Kidney (tissue), 14 donors: ENCODE measurements around the gene TESPA1. TPM values are rescaled to one million over a fixed set of nuclear protein-coding genes. Genes with fewer than 3 reads are reported as not detected.

Experiments used
- DNase-seq, 5 donors: peaks; one replicate each; pipeline ENCODE4 v3.0.0-alpha.2; 2013 to 2020
- FAIRE-seq: peaks from 2 replicates; lab custom pipeline; 2012; peaks lifted over from hg19 to GRCh38; lab: Jason Lieb, UNC
- H3K27ac ChIP-seq, 2 donors: one replicate each; pipeline ENCODE4 v1.7.0; 2013; ENCODE audit warnings: low read depth in 2 of 2, low read length in 2 of 2, inconsistent platforms in 1 of 2
- H3K27me3 ChIP-seq: one replicate; pipeline ENCODE4 v1.7.1; 2013; ENCODE audit warnings: low read length, inconsistent platforms; ENCODE audit not compliant: control insufficient read depth, insufficient read depth
- H3K36me3 ChIP-seq, 3 donors: one replicate each; pipeline versions ENCODE4 v1.7.0 to v1.7.1; 2013; ENCODE audit warnings: low read length in 3 of 3, control low read depth in 1 of 3, inconsistent platforms in 1 of 3; ENCODE audit not compliant: insufficient read depth in 3 of 3, control insufficient read depth in 2 of 3
- H3K4me1 ChIP-seq, 3 donors: one replicate each; pipeline versions ENCODE4 v1.7.0 to v1.7.1; 2013; ENCODE audit warnings: low read length in 3 of 3, inconsistent platforms in 1 of 3, low read depth in 1 of 3; ENCODE audit not compliant: control insufficient read depth in 2 of 3, insufficient read depth in 2 of 3
- H3K4me3 ChIP-seq, 3 donors: one replicate each; pipeline versions ENCODE4 v1.7.0 to v1.8.1; 2013; ENCODE audit warnings: low read length in 3 of 3, control low read depth in 1 of 3, inconsistent platforms in 1 of 3
- H3K9ac ChIP-seq, 3 donors: one replicate each; pipeline versions ENCODE4 v1.7.0 to v1.7.1; 2013; ENCODE audit warnings: low read length in 3 of 3, control low read depth in 1 of 3, inconsistent platforms in 1 of 3
- H3K9me3 ChIP-seq, 3 donors: one replicate each; pipeline versions ENCODE4 v1.7.0 to v1.7.1; 2013; ENCODE audit warnings: low read length in 3 of 3, control low read depth in 1 of 3, inconsistent platforms in 1 of 3; ENCODE audit not compliant: control insufficient read depth in 2 of 3, insufficient read depth in 1 of 3
- CTCF ChIP-seq: IDR thresholded peaks from 3 replicates; pipeline ENCODE4 v1.5.1; 2012; ENCODE audit warnings: mild to moderate bottlenecking, moderate library complexity, borderline replicate concordance; ENCODE audit not compliant: insufficient read depth; ENCODE audit errors: extremely low read depth
- intact Hi-C: fragments of 100-400 bp; cut with DNase I; formaldehyde crosslinking; loops from one replicate; pipeline ENCODE4 v1.11.1; 2022
- polyA plus RNA-seq: library from polyadenylated mRNA; stranded (reverse); fragments of 350-450 nt; fragmentation: Illumina TruSeq; extraction: RNeasy Lipid Tissue Mini Kit (QIAGEN cat#74804); gene quantifications from one replicate; pipeline ENCODE4 v1.2.3, GENCODE V29; 2014; ENCODE audit warnings: low read depth, low replicate concordance; ENCODE audit not compliant: insufficient read depth
- total RNA-seq: library from RNA; stranded (reverse); fragmentation: NEBNext Ultra II Directional; extraction: Animal tissue kit (Norgen Biotek cat#: 25700); gene quantifications from one replicate; pipeline ENCODE4 v1.2.1, GENCODE V29; 2021
- donor health status: control.
- donor health status: control.
- donor health status: control.
- donor health status: control.
- donor health status: control.
- donor health status: DM: yes; HTN: yes; CAD: no.
- donor health status: Normal renal cell carcinoma (clear cell type).

Gene TESPA1
- total and polyA plus RNA-seq, 2 donors from 2014 or later, result 4.9 TPM; not detected in 1

- Histone ChIP-seq H3K9me3 (no peaks in the 10 kb centered on the region), H3K9ac (no peak overlapping the region), H3K27ac (no peak overlapping the region), H3K27me3 (no peaks in the 10 kb centered on the region), H3K4me3 (no peak overlapping the region), H3K36me3 (no peaks in the 10 kb centered on the region), H3K4me1 (no peaks in the 10 kb centered on the region)
- DNase-seq, result no peak
- no peak for TF ChIP-seq CTCF
- intact Hi-C loops, result no loop called here
- no peak for FAIRE-seq
These were observed 7.4 kb downstream of the TESPA1 start for GRCh38 chr12:54977155-54977554.

GRCh38 chr12:54975875-54976274, 8.7 kb downstream of the TESPA1 start:
- Histone ChIP-seq H3K4me1 (no peaks in the 10 kb centered on the region), H3K9me3 (no peaks in the 10 kb centered on the region), H3K27me3 (no peaks in the 10 kb centered on the region), H3K4me3 (no peak overlapping the region), H3K36me3 (no peaks in the 10 kb centered on the region), H3K9ac (no peak overlapping the region), H3K27ac (no peak overlapping the region)
- peak in 1 of 5 donors; percentile 9 for DNase-seq
- intact Hi-C loops, result no loop called here
- FAIRE-seq, result no peak
- no peak for TF ChIP-seq CTCF

DNA sequence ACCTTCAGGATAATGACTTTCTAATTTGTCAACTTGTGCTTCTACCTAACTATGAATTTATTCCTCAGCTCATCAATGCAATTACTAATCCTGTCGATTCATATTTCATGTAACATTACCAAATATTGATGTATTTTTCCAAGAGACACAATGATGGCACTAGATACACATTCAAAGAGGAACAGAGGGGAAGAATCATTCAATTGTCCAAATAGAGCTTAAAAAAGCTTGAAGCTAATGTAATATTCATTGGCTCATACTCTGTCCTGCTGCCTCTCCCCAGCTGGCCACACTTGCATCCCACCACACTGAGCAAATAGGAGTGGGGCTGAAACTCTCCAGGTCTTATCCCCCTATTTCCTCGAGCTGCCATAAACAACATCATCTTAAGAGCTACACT, 9.3 kb downstream of the TESPA1 start:
- Histone ChIP-seq H3K27me3 (no peaks in the 10 kb centered on the region), H3K27ac (no peak overlapping the region), H3K4me1 (no peaks in the 10 kb centered on the region), H3K36me3 (no peaks in the 10 kb centered on the region), H3K9me3 (no peaks in the 10 kb centered on the region), H3K4me3 (no peak overlapping the region), H3K9ac (no peak overlapping the region)
- no peak for FAIRE-seq
- DNase-seq, result no peak
- intact Hi-C loops, result no loop called here
- no peak for TF ChIP-seq CTCF

DNA sequence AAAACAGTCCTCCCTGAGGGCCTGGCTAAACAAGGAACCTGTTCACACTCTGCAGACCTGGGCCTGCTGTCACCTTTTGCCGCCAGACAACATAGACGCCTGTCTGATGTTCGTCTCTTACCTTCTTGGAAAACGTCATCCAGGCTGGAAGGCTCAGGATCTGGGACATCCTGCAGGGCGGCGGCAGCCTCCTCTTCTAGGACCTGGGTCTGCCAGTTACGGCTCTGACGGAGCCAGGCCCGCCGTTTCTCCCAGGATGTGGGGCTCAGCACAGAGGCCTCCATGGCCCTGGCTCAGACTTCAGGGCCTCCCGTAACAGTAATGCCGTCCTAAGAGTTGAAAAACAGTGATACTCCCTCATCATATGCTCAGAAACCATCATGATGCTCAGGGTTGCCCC, 10.3 kb downstream of the TESPA1 start:
- no peaks in the 10 kb centered on the region for H3K27me3 ChIP-seq
- intact Hi-C loops, result no loop called here
- DNase-seq (no peak), FAIRE-seq (no peak)
- no peaks in the 10 kb centered on the region for H3K9me3 ChIP-seq
- no peak overlapping the region for H3K9ac ChIP-seq
- no peaks in the 10 kb centered on the region for H3K4me1 ChIP-seq
- H3K36me3 ChIP-seq, result no peaks in the 10 kb centered on the region
- no peak overlapping the region for H3K27ac ChIP-seq
- TF ChIP-seq CTCF, result no peak
- no peak overlapping the region for H3K4me3 ChIP-seq
